H1 (cell line): ENCODE data around the gene ADARB2. TPM values are rescaled to one million over a fixed set of nuclear protein-coding genes. Genes with fewer than 3 reads are reported as not detected.

Source experiments
- CTCF ChIA-PET: fragments of 300-600 bp; sonication (Branson Sonifier 250); formaldehyde crosslinking; loops from one replicate; lab custom pipeline; 2021; ENCODE audit not compliant: partially characterized antibody; lab: Charles Lee
- POLR2A ChIA-PET: fragments of 300-600 bp; sonication (Branson Sonifier 250); formaldehyde crosslinking; loops from one replicate; lab custom pipeline; 2021; ENCODE audit warnings: inconsistent platforms; ENCODE audit not compliant: partially characterized antibody; lab: Charles Lee
- DNase-seq, 2 experiments: peaks; one replicate each; pipeline versions ENCODE4 v3.0.0 to v3.0.0-alpha.2; 2010 to 2022; ENCODE audit warnings: low spot score in 2 of 2, low read depth in 1 of 2, mixed read lengths in 1 of 2
- FAIRE-seq: peaks from 2 replicates; lab custom pipeline; 2011; peaks lifted over from hg19 to GRCh38; lab: Jason Lieb, UNC
- H2AFZ ChIP-seq: 2 replicates; pipeline ENCODE4 v1.8.1; 2012; ENCODE audit warnings: low read length, inconsistent platforms
- H2AK5ac ChIP-seq: 2 replicates; pipeline ENCODE4 v1.6.1; 2013; ENCODE audit warnings: low read depth, low read length
- H2BK120ac ChIP-seq: replicated peaks from 2 replicates; pipeline ENCODE3; 2013; ENCODE audit warnings: low read depth, low read length, inconsistent platforms
- H2BK12ac ChIP-seq: 2 replicates; pipeline ENCODE4 v1.6.1; 2013; ENCODE audit warnings: low read depth, low read length
- H2BK15ac ChIP-seq: 2 replicates; pipeline ENCODE4 v1.6.1; 2013; ENCODE audit warnings: low read length
- H2BK20ac ChIP-seq: 2 replicates; pipeline ENCODE4 v1.6.1; 2013; ENCODE audit warnings: low read length
- H2BK5ac ChIP-seq: 2 replicates; pipeline ENCODE4 v1.6.1; 2013; ENCODE audit warnings: low read depth, low read length
- H3K14ac ChIP-seq: 2 replicates; pipeline ENCODE4 v1.6.1; 2013; ENCODE audit warnings: inconsistent platforms; ENCODE audit not compliant: insufficient read length
- H3K18ac ChIP-seq: 2 replicates; pipeline ENCODE4 v1.6.1; 2013; ENCODE audit warnings: low read length; ENCODE audit errors: extremely low read depth
- H3K23ac ChIP-seq: 2 replicates; pipeline ENCODE4 v1.6.1; 2013; ENCODE audit warnings: inconsistent platforms; ENCODE audit not compliant: insufficient read length
- H3K23me2 ChIP-seq: 2 replicates; pipeline ENCODE4 v1.6.1; 2013; ENCODE audit warnings: low read depth, low read length
- H3K27ac ChIP-seq: 2 replicates; pipeline ENCODE4 v1.6.1; 2011; ENCODE audit warnings: low read depth, low read length, inconsistent platforms
- H3K27me3 ChIP-seq, 4 experiments: replicated peaks in 1 of 4; 1 replicate in 1 of 4; 2 replicates in 3 of 4; pipeline versions ENCODE4 v1.6.1 to v1.8.1; 2011 to 2013; ENCODE audit warnings: low read length in 3 of 4, mild to moderate bottlenecking in 3 of 4, inconsistent platforms in 2 of 4, mixed read lengths in 2 of 4, moderate library complexity in 1 of 4; ENCODE audit not compliant: control insufficient read depth in 3 of 4, insufficient read depth in 3 of 4; ENCODE audit errors: extremely low read depth in 1 of 4
- H3K36me3 ChIP-seq, 4 experiments: 2 replicates each; pipeline versions ENCODE4 v1.6.1 to v1.8.1; 2011 to 2013; ENCODE audit warnings: mild to moderate bottlenecking in 4 of 4, low read length in 3 of 4, moderate library complexity in 2 of 4, control low read depth in 1 of 4, inconsistent platforms in 1 of 4; ENCODE audit not compliant: insufficient read depth in 4 of 4, control insufficient read depth in 2 of 4
- H3K4ac ChIP-seq: replicated peaks from 2 replicates; pipeline ENCODE3; 2013; ENCODE audit warnings: low read length, low read depth, mixed read lengths, inconsistent platforms; ENCODE audit not compliant: insufficient read length
- H3K4me1 ChIP-seq, 4 experiments: replicated peaks in 1 of 4; 1 replicate in 1 of 4; 2 replicates in 3 of 4; pipeline versions ENCODE4 v1.6.1 to v1.8.1; 2011 to 2013; ENCODE audit warnings: low read length in 3 of 4, inconsistent platforms in 2 of 4, mixed read lengths in 1 of 4; ENCODE audit not compliant: insufficient read depth in 4 of 4, control insufficient read depth in 3 of 4
- H3K4me2 ChIP-seq, 2 experiments: 2 replicates each; pipeline versions ENCODE4 v1.6.1 to v1.8.1; 2011 to 2013; ENCODE audit warnings: low read depth in 2 of 2, low read length in 2 of 2, control low read depth in 1 of 2, inconsistent platforms in 1 of 2, mild to moderate bottlenecking in 1 of 2; ENCODE audit not compliant: insufficient read depth in 1 of 2
- H3K4me3 ChIP-seq, 4 experiments: fragments of 200-600, 300-600 bp in 1 of 4; sonication (generic), shearing (Covaris generic), sonication (Bioruptor Twin) in 1 of 4; 2 replicates each; pipeline versions ENCODE4 v1.5.1 to v1.8.1; 2011 to 2016; ENCODE audit warnings: low read length in 4 of 4, low read depth in 3 of 4, control low read depth in 2 of 4, inconsistent platforms in 2 of 4, mild to moderate bottlenecking in 2 of 4, mixed read lengths in 1 of 4, moderate library complexity in 1 of 4; ENCODE audit not compliant: insufficient read depth in 2 of 4; ENCODE audit errors: extremely low read depth in 1 of 4
- H3K56ac ChIP-seq: replicated peaks from 2 replicates; pipeline ENCODE3; 2013; ENCODE audit warnings: low read depth, mild to moderate bottlenecking, mixed read lengths, low read length, inconsistent platforms; ENCODE audit not compliant: insufficient read length
- H3K79me1 ChIP-seq: 2 replicates; pipeline ENCODE4 v1.6.1; 2013; ENCODE audit warnings: low read depth, low read length, control low read depth
- H3K79me2 ChIP-seq, 2 experiments: 2 replicates each; pipeline versions ENCODE4 v1.6.1 to v1.8.1; 2012 to 2013; ENCODE audit warnings: low read length in 2 of 2, mild to moderate bottlenecking in 2 of 2, inconsistent platforms in 1 of 2; ENCODE audit not compliant: insufficient read depth in 2 of 2, control insufficient read depth in 1 of 2
- H3K9ac ChIP-seq, 4 experiments: replicated peaks in 1 of 4; 1 replicate in 1 of 4; 2 replicates in 3 of 4; pipeline versions ENCODE4 v1.6.1 to v1.8.1; 2011 to 2013; ENCODE audit warnings: low read depth in 3 of 4, low read length in 3 of 4, control low read depth in 2 of 4, mild to moderate bottlenecking in 2 of 4, moderate library complexity in 2 of 4, inconsistent platforms in 1 of 4; ENCODE audit errors: extremely low read depth in 1 of 4
- H3K9me3 ChIP-seq, 2 experiments: 2 replicates each; pipeline versions ENCODE4 v1.6.1 to v1.8.1; 2012 to 2013; ENCODE audit warnings: mild to moderate bottlenecking in 2 of 2, moderate library complexity in 2 of 2, control low read depth in 1 of 2, inconsistent platforms in 1 of 2, low read depth in 1 of 2, low read length in 1 of 2, mixed read lengths in 1 of 2; ENCODE audit not compliant: insufficient read depth in 2 of 2
- H4K20me1 ChIP-seq, 2 experiments: replicated peaks in 1 of 2; 2 replicates each; pipeline versions ENCODE3 to v1.8.1; 2011 to 2013; ENCODE audit warnings: inconsistent platforms in 2 of 2, low read length in 2 of 2, mild to moderate bottlenecking in 1 of 2; ENCODE audit not compliant: insufficient read depth in 2 of 2, control insufficient read depth in 1 of 2
- H4K5ac ChIP-seq: 2 replicates; pipeline ENCODE4 v1.6.1; 2013; ENCODE audit warnings: low read length, low read depth, mixed read lengths, inconsistent platforms; ENCODE audit not compliant: insufficient read length
- H4K8ac ChIP-seq: 2 replicates; pipeline ENCODE4 v1.8.0; 2013; ENCODE audit warnings: mild to moderate bottlenecking, moderate library complexity, low read length, inconsistent platforms; ENCODE audit not compliant: insufficient read depth; ENCODE audit errors: extremely low read depth
- H4K91ac ChIP-seq: replicated peaks from 2 replicates; pipeline ENCODE3; 2013; ENCODE audit warnings: low read length, mixed read lengths, inconsistent platforms; ENCODE audit not compliant: insufficient read length
- ATF3 ChIP-seq: IDR thresholded peaks from 2 replicates; pipeline ENCODE4 v1.6.1; 2011; ENCODE audit warnings: low read depth, mild to moderate bottlenecking, low read length; ENCODE audit not compliant: insufficient read depth
- BRCA1 ChIP-seq: IDR thresholded peaks from 2 replicates; pipeline ENCODE4 v1.6.1; 2012; ENCODE audit warnings: low read depth, low read length, improper control_type of control experiment
- POU5F1 ChIP-seq: IDR thresholded peaks from 2 replicates; pipeline ENCODE4 v1.6.1; 2011; ENCODE audit warnings: low read depth, mild to moderate bottlenecking, low read length, moderate library complexity
- RFX5 ChIP-seq: IDR thresholded peaks from 2 replicates; pipeline ENCODE4 v1.6.1; 2011; ENCODE audit warnings: low read depth, low read length, improper control_type of control experiment, borderline replicate concordance
- RXRA ChIP-seq: IDR thresholded peaks from 2 replicates; pipeline ENCODE4 v1.6.1; 2011; ENCODE audit warnings: low read depth, mild to moderate bottlenecking, low read length, moderate library complexity; ENCODE audit not compliant: insufficient read depth
- SAP30 ChIP-seq: fragments of 300-600 bp; sonication (generic); IDR thresholded peaks from 2 replicates; pipeline ENCODE4 v1.7.1; 2012; ENCODE audit warnings: low read length, moderate library complexity, mild to moderate bottlenecking, inconsistent platforms; ENCODE audit not compliant: insufficient read depth, insufficient replicate concordance
- WGBS, 2 experiments: shearing (Covaris generic) in 1 of 2; methylation state at CpG; one replicate each; pipeline versions ENCODE4 v1.1.6 to v1.1.7; 2013 to 2015; ENCODE audit warnings: low lambda C conversion rate in 2 of 2, mixed read lengths in 2 of 2, inconsistent platforms in 1 of 2, low coverage in 1 of 2, missing lambda C conversion rate in 1 of 2; ENCODE audit not compliant: insufficient replicate concordance in 2 of 2, insufficient coverage in 1 of 2, insufficient read length in 1 of 2; ENCODE audit errors: extremely low coverage in 1 of 2, missing lambda C conversion rate in 1 of 2; 5-methylcytosine and 5-hydroxymethylcytosine counted together
- polyA plus RNA-seq, 7 experiments: library from polyadenylated mRNA; depleted of rRNA in 3 of 7; stranded (reverse) in 5 of 7; unstranded in 2 of 7; fragments of >200 nt in 5 of 7; fragments of 200-250 nt in 2 of 7; gene quantifications; 1 replicate in 5 of 7; 2 replicates in 1 of 7; 4 replicates in 1 of 7; pipeline versions ENCODE4 v1.2.1 to v1.2.3, GENCODE V29; 2011 to 2013; ENCODE audit warnings: missing spikeins in 2 of 7, mixed read lengths in 2 of 7
- total RNA-seq: library from RNA; stranded (reverse); fragmentation: NEBNext Ultra II Directional; extraction: Animal tissue kit (Norgen Biotek cat#: 25700); gene quantifications from 2 replicates; pipeline ENCODE4 v1.2.1, GENCODE V29; 2021
- TF ChIP-seq, protein P1 (sequence below): IDR thresholded peaks from 2 replicates; pipeline ENCODE4 v1.6.1; 2012; ENCODE audit warnings: inconsistent platforms

The ADARB2 gene
- total and polyA plus RNA-seq, 2 of the 8 experiments (the other 6 are each of a cell fraction or from before 2014, with no cell fraction given) = 2.2 to 2.8 TPM

- Histone ChIP-seq H2BK15ac (no peak overlapping the region), H4K5ac (no peak overlapping the region), H2BK20ac (no peak overlapping the region), H3K18ac (no peak overlapping the region), H3K9me3 (peaks cover 10 to 17% of the 10 kb centered on the region in 2 experiments), H4K91ac (no peak overlapping the region), H2BK12ac (no peak overlapping the region), H3K36me3 (no peaks in the 10 kb centered on the region; a peak in 1 of 8 replicates), H3K4me2 (no peak overlapping the region), H3K4me3 (no peak overlapping the region), H3K27me3 (no peaks in the 10 kb centered on the region), H3K23ac (no peak overlapping the region), H3K27ac (no peak overlapping the region), H3K79me1 (no peaks in the 10 kb centered on the region), H3K23me2 (no peaks in the 10 kb centered on the region), H3K79me2 (no peaks in the 10 kb centered on the region), H3K4me1 (peaks cover 0 to 6% (median 3%) of the 10 kb centered on the region in 4 experiments; a peak in 6 of 7 replicates), H3K56ac (no peak overlapping the region), H3K9ac (no peak overlapping the region), H4K20me1 (peaks cover 0 to 2% of the 10 kb centered on the region in 2 experiments), H2BK5ac (no peak overlapping the region), H2BK120ac (no peak overlapping the region), H2AFZ (no peak overlapping the region), H4K8ac (no peak overlapping the region), H3K4ac (no peak overlapping the region), H3K14ac (no peak overlapping the region), H2AK5ac (no peak overlapping the region)
- DNase-seq (no peak), FAIRE-seq (no peak)
- WGBS, 2 experiments = 69% methylated on average over 6 of the region's 6 CpGs; no CpG with 5 or more reads in 1 of the 2 experiments
- no peak for TF ChIP-seq ATF3
- TF ChIP-seq, protein P1, sequence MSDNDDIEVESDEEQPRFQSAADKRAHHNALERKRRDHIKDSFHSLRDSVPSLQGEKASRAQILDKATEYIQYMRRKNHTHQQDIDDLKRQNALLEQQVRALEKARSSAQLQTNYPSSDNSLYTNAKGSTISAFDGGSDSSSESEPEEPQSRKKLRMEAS = no peak
- no peak for TF ChIP-seq POU5F1
- TF ChIP-seq RFX5 = no peak
- no peak for TF ChIP-seq BRCA1
- TF ChIP-seq SAP30 = no peak
- no peak for TF ChIP-seq RXRA
- ChIA-PET POLR2A (no interaction called here), CTCF (interaction anchor here (0.6 to 1.3 kb wide), 2 partner anchors 72 to 1885 kb away, joined by 3 read pairs; no protein-coding TSS in a partner anchor)
Observed at GRCh38 chr10:1475771-1476454, 261.4 kb downstream of the ADARB2 start.
